Measurements from ENCODE around the gene SORCS1. TPM values are rescaled to one million over a fixed set of nuclear protein-coding genes. Genes with fewer than 3 reads are reported as not detected.

SORCS1 gene
- polyA plus RNA-seq, 1 of the 3 experiments (the other 2 are of a cell fraction) = 0.66 TPM

DNA sequence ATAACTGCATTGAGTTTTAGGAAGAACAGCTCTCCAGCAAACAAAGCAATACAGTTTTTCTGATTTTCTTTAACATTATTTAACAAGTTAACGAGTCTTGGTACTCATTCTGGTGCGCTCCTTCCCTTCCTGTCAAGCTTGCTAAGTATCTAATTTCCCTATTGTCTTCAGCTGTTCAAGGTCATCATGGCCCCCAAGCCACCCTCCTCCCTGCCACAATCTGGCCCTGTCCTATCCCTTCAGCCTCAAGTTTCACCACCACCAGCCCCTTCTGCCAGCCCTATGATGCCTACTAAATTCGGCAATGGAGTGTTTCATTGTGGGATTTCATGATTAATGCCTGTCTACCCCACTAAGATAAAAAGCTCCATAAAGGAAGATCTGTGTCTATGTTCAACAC is 121.0 kb downstream of the SORCS1 start (continued):
- TF ChIP-seq, protein P1, sequence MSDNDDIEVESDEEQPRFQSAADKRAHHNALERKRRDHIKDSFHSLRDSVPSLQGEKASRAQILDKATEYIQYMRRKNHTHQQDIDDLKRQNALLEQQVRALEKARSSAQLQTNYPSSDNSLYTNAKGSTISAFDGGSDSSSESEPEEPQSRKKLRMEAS (IDR thresholded peaks at IDR 0.05; ENCODE audit: low read depth) = no peak
- no peak for TF ChIP-seq EP300 (IDR thresholded peaks at IDR 0.05; ENCODE audit: borderline replicate concordance in 1 of 2, low read depth in 1 of 2, low read length in 1 of 2)
- TF ChIP-seq, protein P2, sequence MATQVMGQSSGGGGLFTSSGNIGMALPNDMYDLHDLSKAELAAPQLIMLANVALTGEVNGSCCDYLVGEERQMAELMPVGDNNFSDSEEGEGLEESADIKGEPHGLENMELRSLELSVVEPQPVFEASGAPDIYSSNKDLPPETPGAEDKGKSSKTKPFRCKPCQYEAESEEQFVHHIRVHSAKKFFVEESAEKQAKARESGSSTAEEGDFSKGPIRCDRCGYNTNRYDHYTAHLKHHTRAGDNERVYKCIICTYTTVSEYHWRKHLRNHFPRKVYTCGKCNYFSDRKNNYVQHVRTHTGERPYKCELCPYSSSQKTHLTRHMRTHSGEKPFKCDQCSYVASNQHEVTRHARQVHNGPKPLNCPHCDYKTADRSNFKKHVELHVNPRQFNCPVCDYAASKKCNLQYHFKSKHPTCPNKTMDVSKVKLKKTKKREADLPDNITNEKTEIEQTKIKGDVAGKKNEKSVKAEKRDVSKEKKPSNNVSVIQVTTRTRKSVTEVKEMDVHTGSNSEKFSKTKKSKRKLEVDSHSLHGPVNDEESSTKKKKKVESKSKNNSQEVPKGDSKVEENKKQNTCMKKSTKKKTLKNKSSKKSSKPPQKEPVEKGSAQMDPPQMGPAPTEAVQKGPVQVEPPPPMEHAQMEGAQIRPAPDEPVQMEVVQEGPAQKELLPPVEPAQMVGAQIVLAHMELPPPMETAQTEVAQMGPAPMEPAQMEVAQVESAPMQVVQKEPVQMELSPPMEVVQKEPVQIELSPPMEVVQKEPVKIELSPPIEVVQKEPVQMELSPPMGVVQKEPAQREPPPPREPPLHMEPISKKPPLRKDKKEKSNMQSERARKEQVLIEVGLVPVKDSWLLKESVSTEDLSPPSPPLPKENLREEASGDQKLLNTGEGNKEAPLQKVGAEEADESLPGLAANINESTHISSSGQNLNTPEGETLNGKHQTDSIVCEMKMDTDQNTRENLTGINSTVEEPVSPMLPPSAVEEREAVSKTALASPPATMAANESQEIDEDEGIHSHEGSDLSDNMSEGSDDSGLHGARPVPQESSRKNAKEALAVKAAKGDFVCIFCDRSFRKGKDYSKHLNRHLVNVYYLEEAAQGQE (IDR thresholded peaks at IDR 0.05; ENCODE audit: low read depth, low read length) = no peak
- no peak for TF ChIP-seq MXI1 (IDR thresholded peaks at IDR 0.05; ENCODE audit: low read depth, low read length)
- TF ChIP-seq TCF12 (IDR thresholded peaks at IDR 0.05) = no peak
- no peak for TF ChIP-seq RAD21 (IDR thresholded peaks at IDR 0.05; ENCODE audit: low read length)
- TF ChIP-seq TEAD4 (IDR thresholded peaks at IDR 0.05; ENCODE audit: borderline replicate concordance, insufficient read depth) = no peak
- TF ChIP-seq, protein P3, sequence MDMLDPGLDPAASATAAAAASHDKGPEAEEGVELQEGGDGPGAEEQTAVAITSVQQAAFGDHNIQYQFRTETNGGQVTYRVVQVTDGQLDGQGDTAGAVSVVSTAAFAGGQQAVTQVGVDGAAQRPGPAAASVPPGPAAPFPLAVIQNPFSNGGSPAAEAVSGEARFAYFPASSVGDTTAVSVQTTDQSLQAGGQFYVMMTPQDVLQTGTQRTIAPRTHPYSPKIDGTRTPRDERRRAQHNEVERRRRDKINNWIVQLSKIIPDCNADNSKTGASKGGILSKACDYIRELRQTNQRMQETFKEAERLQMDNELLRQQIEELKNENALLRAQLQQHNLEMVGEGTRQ (IDR thresholded peaks at IDR 0.05; ENCODE audit: borderline replicate concordance, low read depth, low read length) = no peak
- TF ChIP-seq, protein P4, sequence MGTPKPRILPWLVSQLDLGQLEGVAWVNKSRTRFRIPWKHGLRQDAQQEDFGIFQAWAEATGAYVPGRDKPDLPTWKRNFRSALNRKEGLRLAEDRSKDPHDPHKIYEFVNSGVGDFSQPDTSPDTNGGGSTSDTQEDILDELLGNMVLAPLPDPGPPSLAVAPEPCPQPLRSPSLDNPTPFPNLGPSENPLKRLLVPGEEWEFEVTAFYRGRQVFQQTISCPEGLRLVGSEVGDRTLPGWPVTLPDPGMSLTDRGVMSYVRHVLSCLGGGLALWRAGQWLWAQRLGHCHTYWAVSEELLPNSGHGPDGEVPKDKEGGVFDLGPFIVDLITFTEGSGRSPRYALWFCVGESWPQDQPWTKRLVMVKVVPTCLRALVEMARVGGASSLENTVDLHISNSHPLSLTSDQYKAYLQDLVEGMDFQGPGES (IDR thresholded peaks at IDR 0.05; ENCODE audit: low read depth, low read length) = no peak

DNA sequence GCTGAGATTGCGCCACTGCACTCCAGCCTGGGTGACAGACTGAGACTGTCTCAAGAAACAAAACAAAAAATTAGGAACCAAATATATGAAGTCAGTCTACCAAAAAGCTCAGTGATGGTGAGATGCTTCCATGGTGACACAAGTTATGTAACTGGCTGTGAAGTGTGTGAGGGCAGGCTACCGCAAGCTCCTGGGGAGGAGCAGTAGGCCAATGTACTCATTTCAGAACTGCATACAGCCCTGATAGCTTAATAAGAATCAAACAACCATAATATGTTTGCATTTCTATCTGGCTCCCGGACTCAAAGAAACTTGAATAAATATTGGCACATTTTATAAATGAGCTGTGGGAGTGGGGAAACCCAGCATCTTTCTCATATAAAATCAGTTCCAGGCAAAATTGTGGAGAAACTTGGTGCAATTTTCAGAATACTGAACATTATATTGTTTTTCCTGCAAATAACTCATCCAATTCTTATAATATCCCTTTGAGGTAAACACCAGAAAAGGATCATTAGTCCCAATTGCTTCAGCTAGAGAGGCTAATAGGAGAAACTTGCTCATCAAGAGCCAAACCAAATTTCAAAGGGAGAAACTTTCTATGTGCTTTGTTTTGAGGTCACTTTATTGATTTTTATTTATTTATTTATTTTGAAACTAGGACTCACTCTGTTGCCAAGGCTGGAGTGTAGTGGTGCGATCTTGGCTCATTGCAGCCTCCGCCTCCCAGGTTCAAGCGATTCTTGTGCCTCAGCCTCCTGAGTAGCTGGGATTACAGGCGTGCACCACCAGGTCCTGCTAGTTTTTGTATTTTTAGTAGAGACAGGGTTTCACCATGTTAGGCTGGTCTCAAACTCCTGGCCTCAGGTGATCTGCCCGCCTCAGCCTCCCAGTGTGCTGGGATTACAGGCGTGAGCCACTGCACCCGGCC is 127.0 kb downstream of the SORCS1 start:
- CTCF ChIA-PET = interaction anchor here (1.3 kb wide), 1 partner anchor 332 kb away, joined by 3 read pairs; no protein-coding TSS in a partner anchor
- no peak overlapping the region for H3K4me3 ChIP-seq (ENCODE audit: low read depth in 2 of 2, low read length in 1 of 2)
- TF ChIP-seq SIN3A (IDR thresholded peaks at IDR 0.05; ENCODE audit: borderline replicate concordance, low read depth, low read length) (no peak), ELF1 (IDR thresholded peaks at IDR 0.05) (no peak), TAF1 (IDR thresholded peaks at IDR 0.05; ENCODE audit: borderline replicate concordance, low read depth, low read length) (no peak), EZH2phosphoT487 (IDR thresholded peaks at IDR 0.05; ENCODE audit: borderline replicate concordance, low read depth) (no peak), TEAD4 (IDR thresholded peaks at IDR 0.05; ENCODE audit: borderline replicate concordance, insufficient read depth) (no peak), FOXJ3 (CRISPR knock-in tag; IDR thresholded peaks at IDR 0.05) (no peak)
- TF ChIP-seq, protein P2 (IDR thresholded peaks at IDR 0.05; ENCODE audit: low read depth, low read length) = no peak
- TF ChIP-seq, protein P1 (IDR thresholded peaks at IDR 0.05; ENCODE audit: low read depth) = no peak
- TF ChIP-seq, protein P5, sequence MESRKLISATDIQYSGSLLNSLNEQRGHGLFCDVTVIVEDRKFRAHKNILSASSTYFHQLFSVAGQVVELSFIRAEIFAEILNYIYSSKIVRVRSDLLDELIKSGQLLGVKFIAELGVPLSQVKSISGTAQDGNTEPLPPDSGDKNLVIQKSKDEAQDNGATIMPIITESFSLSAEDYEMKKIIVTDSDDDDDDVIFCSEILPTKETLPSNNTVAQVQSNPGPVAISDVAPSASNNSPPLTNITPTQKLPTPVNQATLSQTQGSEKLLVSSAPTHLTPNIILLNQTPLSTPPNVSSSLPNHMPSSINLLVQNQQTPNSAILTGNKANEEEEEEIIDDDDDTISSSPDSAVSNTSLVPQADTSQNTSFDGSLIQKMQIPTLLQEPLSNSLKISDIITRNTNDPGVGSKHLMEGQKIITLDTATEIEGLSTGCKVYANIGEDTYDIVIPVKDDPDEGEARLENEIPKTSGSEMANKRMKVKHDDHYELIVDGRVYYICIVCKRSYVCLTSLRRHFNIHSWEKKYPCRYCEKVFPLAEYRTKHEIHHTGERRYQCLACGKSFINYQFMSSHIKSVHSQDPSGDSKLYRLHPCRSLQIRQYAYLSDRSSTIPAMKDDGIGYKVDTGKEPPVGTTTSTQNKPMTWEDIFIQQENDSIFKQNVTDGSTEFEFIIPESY (IDR thresholded peaks at IDR 0.05; ENCODE audit: borderline replicate concordance, low read depth) = no peak

More for the DNA sequence above, 127.0 kb downstream of the SORCS1 start:
- POLR2A ChIA-PET = no interaction called here
- 72% methylated on average over 10 of the region's 10 CpGs for WGBS (ENCODE audit: low lambda C conversion rate)
- H3K27me3 ChIP-seq (ENCODE audit: insufficient read depth) = no peaks in the 10 kb centered on the region
- H3F3A ChIP-seq (replicated peaks; ENCODE audit: insufficient read depth) = no peaks in the 10 kb centered on the region
- no peaks in the 10 kb centered on the region for H4K20me1 ChIP-seq (ENCODE audit: insufficient read depth)
- no peak overlapping the region for H2AFZ ChIP-seq (ENCODE audit: low read depth)
- H3K27ac ChIP-seq (ENCODE audit: low read depth in 2 of 2, low read length in 1 of 2) = no peak overlapping the region
- no peaks in the 10 kb centered on the region for H3K36me3 ChIP-seq (replicated peaks in 1 of 2; ENCODE audit: control insufficient read depth in 1 of 2, insufficient read depth in 2 of 2, low read length in 1 of 2)
- H3K79me2 ChIP-seq (ENCODE audit: insufficient read depth) = no peaks in the 10 kb centered on the region
- no peaks in the 10 kb centered on the region for H3K9me2 ChIP-seq
- H3K4me1 ChIP-seq (ENCODE audit: control insufficient read depth in 1 of 2, insufficient read depth in 2 of 2, low read depth in 1 of 2, low read length in 1 of 2) = peaks cover 0 to 24% of the 10 kb centered on the region in 2 experiments; a peak in 2 of 4 replicates
- H3K9me3 ChIP-seq = no peaks in the 10 kb centered on the region
- H3K9ac ChIP-seq = no peak overlapping the region
- H3K4me2 ChIP-seq = no peak overlapping the region
- DNase-seq = no peak
